ENCODE measurements around the gene FYTTD1.

The FYTTD1 gene

GRCh38 chr3:197793247-197793646 lies 43.6 kb downstream of the FYTTD1 start:
- no peak for DNase-seq

GRCh38 chr3:197794115-197794514 lies 44.4 kb downstream of the FYTTD1 start:
- no peak for DNase-seq

GRCh38 chr3:197795200-197795599 lies 45.5 kb downstream of the FYTTD1 start:
- DNase-seq: no peak

GRCh38 chr3:197796087-197796486 lies 46.4 kb downstream of the FYTTD1 start:
- no peak for DNase-seq

DNA sequence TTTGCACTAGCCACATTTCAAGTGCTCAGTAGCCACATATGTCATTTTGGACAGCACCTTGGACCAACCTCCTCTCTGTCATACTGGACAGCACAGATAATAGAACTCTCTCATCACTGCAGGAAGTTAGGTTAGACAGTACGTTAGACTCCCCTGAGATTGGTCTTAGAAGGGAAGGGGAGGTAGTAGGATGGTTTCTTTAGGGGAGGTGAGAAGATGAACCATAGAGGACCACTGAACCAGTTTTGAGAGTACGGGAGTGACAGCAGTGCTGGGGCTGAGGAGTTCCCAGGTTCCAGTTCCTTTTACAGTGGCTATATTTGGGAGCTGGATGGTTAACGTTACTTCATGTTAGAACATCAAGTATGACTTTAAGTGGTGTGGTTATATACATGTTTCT lies 49.2 kb downstream of the FYTTD1 start:
- no peak for DNase-seq

DNA sequence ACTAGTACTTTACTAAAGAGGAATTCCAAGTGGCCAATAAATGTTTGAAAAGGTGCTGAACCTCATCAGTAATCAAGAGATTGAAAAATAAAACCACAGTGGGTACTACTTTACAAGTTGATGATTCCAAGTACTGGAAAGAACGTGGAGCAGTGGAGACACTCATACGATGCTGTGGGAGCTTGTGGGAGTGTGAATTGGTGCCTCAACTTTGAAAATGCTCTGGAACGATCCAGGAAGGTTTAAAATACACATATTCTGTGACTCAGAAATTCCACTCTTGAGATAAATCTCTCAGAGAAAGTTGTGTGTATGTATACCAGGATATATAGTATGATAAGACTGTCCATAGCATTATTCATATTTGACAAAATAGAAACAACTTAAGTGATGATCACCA lies 50.7 kb downstream of the FYTTD1 start:
- DNase-seq: no peak

- no peak for DNase-seq
These were observed 52.5 kb downstream of the FYTTD1 start for GRCh38 chr3:197801891-197802778.

DNA sequence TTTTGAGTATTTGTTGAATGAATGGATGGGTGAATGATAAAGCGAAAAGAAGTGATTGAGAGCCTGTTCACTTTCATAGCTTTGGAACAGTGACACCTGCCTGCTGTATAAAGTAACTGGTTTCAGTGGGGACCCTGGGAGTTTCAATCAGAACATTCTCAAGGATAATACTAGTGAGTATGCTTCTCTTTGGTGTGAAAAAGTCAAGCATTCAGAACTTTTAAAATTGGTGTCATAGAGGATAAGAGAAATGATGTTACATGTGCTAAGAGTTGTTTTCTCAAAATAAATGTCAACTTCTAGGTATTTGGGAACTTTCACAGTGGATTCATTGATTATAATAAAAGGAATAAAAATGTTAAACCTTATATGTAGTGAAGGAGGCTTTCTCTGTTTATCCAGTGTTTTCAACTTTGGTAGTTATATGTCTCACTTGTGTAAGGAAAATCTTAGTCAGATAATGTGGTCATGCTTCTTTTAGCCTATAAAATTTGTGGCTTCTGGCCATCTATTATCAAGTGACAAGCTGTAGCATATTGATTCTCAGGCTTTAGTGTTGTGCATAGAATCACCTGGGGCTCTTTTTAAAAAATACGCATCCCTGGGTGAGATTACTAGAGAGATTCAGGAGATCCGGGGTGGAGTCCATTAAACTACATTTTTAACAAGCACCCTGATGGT lies 53.2 kb downstream of the FYTTD1 start:
- DNase-seq: no peak

- no peak for DNase-seq
These were observed 54.8 kb downstream of the FYTTD1 start for GRCh38 chr3:197804511-197804910.

DNA sequence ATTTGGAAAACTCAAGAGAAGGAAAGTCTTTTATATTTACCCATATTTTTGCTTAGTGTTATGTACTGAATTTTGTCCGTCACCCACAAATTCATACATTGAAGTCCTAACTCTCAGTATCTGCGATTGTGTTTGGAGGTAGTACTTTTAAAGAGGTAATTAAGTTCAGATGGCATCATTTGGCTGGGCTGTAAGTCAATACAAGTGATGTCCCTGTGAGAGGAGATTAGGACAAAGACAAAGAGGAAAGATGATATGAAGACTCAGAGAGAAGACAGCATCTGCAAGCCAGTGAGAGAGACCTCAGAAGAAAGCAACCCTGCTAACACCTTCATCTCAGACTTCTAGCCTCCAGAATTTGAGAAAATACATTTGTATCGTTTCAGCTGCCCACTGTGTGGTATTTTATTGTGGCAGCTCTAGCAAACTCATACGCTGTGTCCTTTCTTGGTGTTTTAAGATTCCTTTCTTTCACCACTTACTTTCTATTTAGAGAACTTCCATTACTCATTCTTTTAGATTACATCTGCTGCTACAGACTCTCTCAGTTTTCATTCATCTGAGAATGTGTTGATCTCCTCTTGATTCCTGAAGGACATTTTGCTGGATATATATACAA lies 58.4 kb downstream of the FYTTD1 start:
- DNase-seq: no peak

GRCh38 chr3:197809356-197810020 lies 59.8 kb downstream of the FYTTD1 start:
- DNase-seq: no peak

DNA sequence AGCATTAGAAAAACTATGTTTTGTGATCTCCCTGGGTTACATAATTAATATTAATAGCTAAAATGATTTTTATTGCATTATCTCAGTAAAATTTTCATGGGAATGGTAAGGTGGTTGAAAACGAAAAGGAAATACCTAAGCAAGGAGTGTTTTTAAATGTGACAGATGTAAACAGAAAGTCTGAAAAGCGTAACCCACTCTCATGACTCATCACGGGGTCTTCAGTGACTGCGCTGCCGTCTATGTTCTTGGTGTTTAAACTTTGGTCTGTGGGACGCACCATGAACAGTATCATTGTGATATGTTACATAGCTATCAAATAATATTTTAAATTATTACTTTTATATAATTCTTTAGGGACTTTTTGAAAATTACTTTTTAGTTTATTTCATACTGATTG lies 61.2 kb downstream of the FYTTD1 start:
- no peak for DNase-seq

- DNase-seq: peak; percentile 29
These were observed 61.7 kb downstream of the FYTTD1 start for GRCh38 chr3:197811343-197811742.

DNA sequence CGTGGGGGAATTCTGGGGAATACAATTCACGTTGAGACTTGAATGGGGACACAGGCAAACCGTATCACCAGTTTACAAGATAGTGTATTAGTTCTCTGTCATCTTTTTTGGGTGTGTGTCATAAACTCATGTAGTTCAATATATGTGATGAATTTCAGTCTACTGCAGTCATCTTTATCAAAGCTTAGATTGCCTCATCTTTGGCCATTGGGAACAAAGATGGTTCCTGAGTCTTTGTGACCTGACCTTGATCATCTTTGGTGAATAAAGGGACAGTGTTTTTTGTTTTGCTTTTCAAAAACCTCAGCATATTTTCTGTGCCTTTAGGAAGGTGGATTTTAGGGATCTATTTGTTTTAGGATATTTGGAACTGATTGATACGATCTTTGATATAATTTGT lies 64.7 kb downstream of the FYTTD1 start:
- no peak for DNase-seq

DNA sequence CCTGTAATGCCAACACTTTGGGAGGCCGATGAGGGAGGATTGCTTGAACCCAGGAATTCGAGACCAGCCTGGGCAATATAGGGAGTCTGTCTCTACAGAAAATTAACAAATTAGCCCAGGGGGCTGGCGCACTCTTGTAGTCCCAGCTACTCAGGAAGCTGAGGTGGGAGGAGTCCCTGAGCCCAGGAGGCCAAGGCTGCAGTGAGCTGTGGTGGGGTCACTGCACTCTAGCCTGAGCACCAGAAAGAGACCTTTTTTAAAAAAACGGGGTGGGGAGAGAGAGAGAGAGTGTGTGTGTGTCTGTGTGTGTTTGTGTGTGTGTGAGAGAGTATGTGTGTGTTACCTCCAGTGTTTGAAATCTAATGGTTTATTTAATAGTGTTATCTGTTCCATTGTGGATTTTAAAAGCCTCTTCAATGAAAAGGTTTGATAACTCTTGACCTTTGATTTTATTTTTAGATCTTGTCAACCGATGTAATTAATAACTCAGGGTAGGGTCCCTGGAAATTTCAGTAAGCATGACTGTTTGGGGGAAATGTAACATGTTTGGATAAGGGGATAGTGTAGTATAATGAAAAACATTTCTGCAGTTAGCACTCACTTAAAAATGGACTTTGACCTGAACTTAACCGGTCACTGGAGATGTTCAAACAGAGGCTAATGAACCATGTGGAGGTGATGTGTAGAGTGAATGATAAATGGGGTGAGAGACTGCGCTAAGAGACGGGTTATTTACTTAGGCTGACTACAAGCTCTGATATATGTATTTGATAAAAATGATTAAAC lies 71.1 kb downstream of the FYTTD1 start:
- no peak for DNase-seq

DNA sequence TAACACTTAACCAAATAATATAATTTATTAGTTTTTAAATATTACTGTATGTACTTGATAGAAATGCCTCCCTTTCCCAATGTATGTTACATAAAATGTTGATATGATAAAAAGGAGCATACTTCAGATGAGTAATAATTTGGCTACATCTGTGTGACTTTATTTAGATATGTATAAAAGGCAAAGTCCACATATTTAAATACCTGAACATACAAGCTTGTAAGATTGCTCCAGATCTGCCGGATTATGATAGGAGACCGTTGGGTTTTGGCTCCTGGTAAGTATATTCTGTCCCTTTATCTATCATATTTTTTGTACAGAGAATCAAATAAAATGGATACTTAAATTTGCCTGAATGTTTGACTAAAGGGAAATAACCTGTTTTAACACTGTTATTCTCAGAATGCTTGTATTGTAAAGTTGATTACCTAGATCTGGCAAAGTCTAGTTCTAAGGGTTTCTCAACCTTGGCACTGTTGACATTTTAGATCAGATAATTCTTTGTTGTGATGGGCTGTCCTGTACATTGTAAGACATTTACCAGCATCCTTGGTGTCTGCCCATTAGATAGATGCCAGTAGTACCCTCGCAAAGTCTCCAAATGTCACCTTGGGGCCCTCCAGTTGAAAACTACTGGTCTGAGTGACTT lies 79.8 kb downstream of the FYTTD1 start:
- DNase-seq: no peak

- no peak for DNase-seq
These were observed 80.8 kb downstream of the FYTTD1 start for GRCh38 chr3:197830308-197830966.

- no peak for DNase-seq
These were observed 81.3 kb downstream of the FYTTD1 start for GRCh38 chr3:197830967-197831313.

DNA sequence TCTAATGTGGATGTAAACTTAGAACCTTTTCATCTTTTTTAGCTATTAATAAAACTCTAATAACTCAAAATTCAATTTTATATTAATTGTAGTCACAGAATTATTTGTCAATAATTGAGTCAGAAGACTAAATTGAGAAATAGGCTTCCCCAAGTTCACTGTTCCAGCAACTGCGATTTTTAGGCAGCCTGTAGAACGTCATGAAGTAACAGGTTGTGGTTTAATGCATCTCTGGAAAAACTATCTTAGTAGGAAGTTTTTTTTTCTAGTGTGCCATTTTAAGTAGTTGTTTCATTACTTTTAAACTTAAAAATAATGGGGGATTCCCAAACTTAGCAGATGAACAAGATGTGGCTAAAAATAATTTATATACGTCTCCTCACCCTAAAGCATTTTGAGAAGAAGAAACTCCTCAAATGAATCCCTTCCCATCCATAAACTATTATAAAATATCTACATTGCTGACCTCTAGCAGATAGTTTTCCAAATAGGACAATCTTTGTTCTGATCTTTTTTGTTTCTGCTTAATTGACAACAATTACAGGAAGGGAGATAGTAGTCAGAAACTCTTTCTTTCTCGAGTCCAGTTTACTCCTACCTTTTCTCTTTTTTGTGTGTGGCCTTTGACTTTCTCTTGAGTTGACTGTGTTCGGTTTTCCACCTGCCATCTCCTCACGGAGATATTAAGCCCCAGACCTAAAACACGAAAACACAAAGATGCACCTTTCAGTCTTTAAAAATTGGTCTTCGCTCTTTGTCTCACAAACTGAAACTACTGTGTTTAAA lies 84.4 kb downstream of the FYTTD1 start:
- no peak for DNase-seq

DNA sequence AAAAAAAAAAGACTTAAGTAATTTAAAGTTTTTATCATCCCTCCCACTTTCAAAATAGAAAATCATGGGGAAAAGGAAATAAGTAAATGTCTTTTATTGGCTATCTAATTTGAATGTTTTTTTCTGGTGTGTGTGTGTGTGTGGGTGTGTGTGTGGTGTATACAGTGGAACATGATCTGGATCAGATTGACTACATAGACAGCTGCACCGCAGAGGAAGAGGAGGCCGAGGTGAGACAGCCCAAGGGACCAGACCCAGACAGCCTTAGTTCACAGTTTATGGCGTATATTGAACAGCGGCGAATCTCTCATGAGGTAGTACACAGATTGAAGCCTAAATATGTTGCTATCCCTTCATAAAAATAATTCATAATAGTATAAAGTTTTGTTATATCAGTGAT lies 85.8 kb downstream of the FYTTD1 start:
- DNase-seq: no peak

DNA sequence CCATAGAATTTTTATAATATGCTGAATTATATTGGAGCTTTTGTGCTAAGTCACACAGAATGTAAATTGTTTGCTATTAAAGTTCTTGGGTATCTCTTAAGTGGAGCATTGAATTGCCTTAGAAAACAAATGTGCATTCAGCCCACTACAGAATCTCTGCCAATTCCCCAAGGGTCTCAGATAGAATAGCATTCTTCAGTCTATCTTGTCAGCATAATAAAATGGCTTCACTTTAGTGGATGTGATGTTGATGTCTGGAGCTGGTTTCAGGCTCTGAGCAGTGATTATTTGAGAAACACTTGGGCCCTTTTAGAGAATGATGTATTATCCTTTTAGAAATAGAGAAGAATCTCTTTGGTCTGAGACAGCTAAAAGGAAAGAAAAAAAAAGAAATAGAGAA lies 86.6 kb downstream of the FYTTD1 start:
- no peak for DNase-seq

Measured in midbrain (tissue), 1 donor.